Mucosa of rectum (tissue), 2 donors: Measurements from ENCODE around the gene BICD1.

Experiments
- H3K27ac ChIP-seq, 2 donors: one replicate each; pipeline ENCODE4 v1.7.0; 2013; ENCODE audit warnings: inconsistent platforms in 2 of 2, low read depth in 2 of 2, low read length in 2 of 2
- H3K27me3 ChIP-seq, 2 donors: one replicate each; pipeline ENCODE4 v1.7.0; 2013; ENCODE audit warnings: low read length in 2 of 2; ENCODE audit not compliant: control insufficient read depth in 2 of 2, insufficient read depth in 2 of 2
- H3K36me3 ChIP-seq, 2 donors: one replicate each; pipeline ENCODE4 v1.7.0; 2013; ENCODE audit warnings: low read length in 2 of 2; ENCODE audit not compliant: control insufficient read depth in 2 of 2, insufficient read depth in 2 of 2
- H3K4me1 ChIP-seq, 2 donors: one replicate each; pipeline ENCODE4 v1.7.0; 2013; ENCODE audit warnings: low read length in 2 of 2, mild to moderate bottlenecking in 1 of 2; ENCODE audit not compliant: control insufficient read depth in 2 of 2, insufficient read depth in 2 of 2
- H3K4me3 ChIP-seq, 2 donors: one replicate each; pipeline ENCODE4 v1.7.0; 2013; ENCODE audit warnings: low read length in 2 of 2
- H3K9ac ChIP-seq, 2 donors: one replicate each; pipeline ENCODE4 v1.7.0; 2013; ENCODE audit warnings: low read length in 2 of 2, low read depth in 1 of 2, mild to moderate bottlenecking in 1 of 2
- H3K9me3 ChIP-seq, 2 donors: one replicate each; pipeline ENCODE4 v1.7.0; 2013; ENCODE audit warnings: low read length in 2 of 2; ENCODE audit not compliant: control insufficient read depth in 2 of 2
- donor health status: healthy.
- donor health status: Normal muscosa, but diverticular disease.

Gene BICD1

DNA sequence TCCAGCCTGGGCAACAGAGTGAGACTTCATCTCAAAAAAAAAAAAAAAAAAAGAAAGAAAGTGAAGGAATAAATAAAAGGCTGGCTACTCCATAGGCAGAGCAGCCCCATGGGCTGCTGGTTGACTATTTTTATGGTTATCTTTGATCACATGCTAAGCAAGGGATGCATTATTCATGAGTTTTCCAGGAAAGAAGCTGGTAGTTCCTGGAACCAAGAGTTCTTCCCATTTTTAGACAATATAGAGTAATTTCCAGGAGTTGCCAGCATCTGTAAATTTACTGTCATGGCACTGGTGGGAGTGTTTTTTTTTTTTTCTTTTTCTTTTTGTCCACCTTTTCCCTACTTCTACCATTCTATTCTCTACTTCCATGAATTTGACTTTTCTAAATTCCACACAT is 316.9 kb downstream of the BICD1 start:
- Histone ChIP-seq H3K27me3 (no peaks in the 10 kb centered on the region), H3K4me3 (no peak overlapping the region), H3K36me3 (peaks cover 0 to 2% of the 10 kb centered on the region in 2 donors), H3K27ac (no peak overlapping the region), H3K9ac (no peak overlapping the region), H3K9me3 (no peaks in the 10 kb centered on the region), H3K4me1 (peaks cover 0 to 3% of the 10 kb centered on the region in 2 donors)

DNA sequence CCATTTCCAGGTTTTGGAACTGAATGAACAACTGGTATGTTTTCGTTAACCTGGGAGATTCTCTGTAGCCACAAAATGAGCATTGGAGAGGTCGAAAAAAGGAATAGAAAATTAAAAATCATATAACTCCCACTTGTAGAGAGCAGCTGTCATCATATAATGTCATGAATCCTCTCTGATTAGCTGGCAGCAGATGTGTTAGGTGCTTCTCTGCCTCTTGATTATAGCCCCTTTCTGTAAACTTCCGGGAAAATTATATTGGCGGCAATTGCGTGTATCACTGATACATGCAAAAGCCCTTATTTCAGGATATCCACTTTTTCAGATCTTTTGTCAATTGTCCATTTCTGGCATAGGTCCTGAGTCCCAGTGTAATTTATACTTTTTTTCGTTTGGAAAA is 324.4 kb downstream of the BICD1 start:
- H3K9me3 ChIP-seq, result no peaks in the 10 kb centered on the region
- H3K9ac ChIP-seq, result no peak overlapping the region
- H3K36me3 ChIP-seq, result peaks cover 0 to 2% of the 10 kb centered on the region in 2 donors
- H3K27me3 ChIP-seq, result no peaks in the 10 kb centered on the region
- H3K27ac ChIP-seq, result no peak overlapping the region
- H3K4me1 ChIP-seq, result no peaks in the 10 kb centered on the region
- H3K4me3 ChIP-seq, result no peak overlapping the region
